Panc1 (cell line): ENCODE measurements around the gene DHRS7. TPM values are rescaled to one million over a fixed set of nuclear protein-coding genes. Genes with fewer than 3 reads are reported as not detected.

Source experiments
- ATAC-seq: fragments of 200-7000 bp; cut with Tn5 transposase; 2 replicates; pipeline ENCODE4 v1.9.1; 2020; ENCODE audit warnings: mild to moderate bottlenecking, moderate library complexity
- Bru-seq: library from RNA; stranded (reverse); fragments of 400-500 nt; gene quantifications from one replicate; lab custom pipeline; 2021; lab: Mats Ljungman, UMichigan
- BruChase-seq, 2 experiments: library from RNA; stranded (reverse); fragments of 400-500 nt; gene quantifications; one replicate each; lab custom pipeline; 2021; lab: Mats Ljungman, UMichigan
- BruUV-seq: library from RNA; stranded (reverse); fragments of 400-500 nt; replicated peaks from 2 replicates; lab custom pipeline; 2021; lab: Mats Ljungman, UMichigan
- CTCF ChIA-PET: fragments of 300-600 bp; sonication (Branson Sonifier 250); formaldehyde crosslinking; loops from one replicate; lab custom pipeline; 2022; ENCODE audit warnings: antibody characterized with exemption; lab: Charles Lee
- POLR2A ChIA-PET: fragments of 300-600 bp; sonication (Branson Sonifier 250); formaldehyde crosslinking; loops from one replicate; lab custom pipeline; 2022; ENCODE audit warnings: antibody characterized with exemption; lab: Charles Lee
- DNase-seq: peaks from one replicate; pipeline ENCODE4 v3.0.0-alpha.2; 2010; ENCODE audit warnings: low read depth, low spot score
- H3K27ac ChIP-seq: 2 replicates; pipeline ENCODE4 v1.5.1; 2011; ENCODE audit warnings: mild to moderate bottlenecking, low read length, inconsistent platforms
- H3K27me3 ChIP-seq: fragments of 200-500 bp; sonication (Bioruptor generic); 2 replicates; pipeline ENCODE4 v1.6.0; 2014; ENCODE audit warnings: low read length, inconsistent platforms; ENCODE audit not compliant: control insufficient read depth, insufficient read depth
- H3K36me3 ChIP-seq: fragments of 200-500 bp; sonication (Bioruptor generic); 2 replicates; pipeline ENCODE4 v1.5.1; 2014; ENCODE audit warnings: inconsistent platforms, mild to moderate bottlenecking, low read length, moderate library complexity; ENCODE audit not compliant: control insufficient read depth, insufficient read depth
- H3K4me1 ChIP-seq: 2 replicates; pipeline ENCODE4 v1.5.1; 2011; ENCODE audit warnings: inconsistent platforms, mild to moderate bottlenecking, low read length, moderate library complexity; ENCODE audit not compliant: control insufficient read depth, insufficient read depth
- H3K4me3 ChIP-seq, 2 experiments: 2 replicates each; pipeline ENCODE4 v1.5.1; 2011 to 2012; ENCODE audit warnings: low read depth in 2 of 2, low read length in 2 of 2, mild to moderate bottlenecking in 2 of 2, inconsistent platforms in 1 of 2, moderate library complexity in 1 of 2
- H3K9me3 ChIP-seq: fragments of 200-500 bp; sonication (Bioruptor generic); 2 replicates; pipeline ENCODE4 v1.5.1; 2014; ENCODE audit warnings: low read depth, mild to moderate bottlenecking, inconsistent platforms, low read length, moderate library complexity; ENCODE audit not compliant: control insufficient read depth, insufficient read depth
- CTCF ChIP-seq: fragments of 450-650 bp; IDR thresholded peaks from 2 replicates; pipeline ENCODE4 v1.5.1; 2017; ENCODE audit warnings: mild to moderate bottlenecking
- POLR2AphosphoS5 ChIP-seq: IDR thresholded peaks from 2 replicates; pipeline ENCODE4 v1.6.1; 2012; ENCODE audit warnings: mild to moderate bottlenecking, low read depth, low read length, moderate library complexity
- SIN3A ChIP-seq: IDR thresholded peaks from 2 replicates; pipeline ENCODE4 v1.6.1; 2012; ENCODE audit warnings: low read depth, mild to moderate bottlenecking, low read length, moderate library complexity, borderline replicate concordance; ENCODE audit not compliant: insufficient read depth
- TCF7L2 ChIP-seq: IDR thresholded peaks from 2 replicates; pipeline ENCODE4 v1.6.1; 2011; ENCODE audit warnings: mild to moderate bottlenecking, low read depth, low read length, inconsistent platforms
- in situ Hi-C: cut with HindIII; loops from 2 replicates; pipeline ENCODE4 v1.10.0; 2016; ENCODE audit warnings: low sequenced_read_pairs, low pct_unique_long_range_greater_than_20kb
- intact Hi-C: fragments of 100-400 bp; cut with micrococcal nuclease; formaldehyde crosslinking; loops from one replicate; pipeline ENCODE4 v1.10.0; 2022; ENCODE audit not compliant: unreplicated experiment
- long read RNA-seq: library from polyadenylated mRNA; unstranded; transcript quantifications from one replicate; pipeline ENCODE4 v2.0.0, GENCODE V29; 2021; ENCODE audit not compliant: unreplicated experiment
- polyA plus RNA-seq: library from polyadenylated mRNA; unstranded; fragments of >200 nt; gene quantifications from one replicate; pipeline ENCODE4 v1.2.1, GENCODE V29; 2012; ENCODE audit warnings: missing spikeins; ENCODE audit not compliant: insufficient read length
- total RNA-seq: library from RNA; stranded (reverse); gene quantifications from one replicate; pipeline ENCODE4 v1.2.1, GENCODE V29; 2021; ENCODE audit not compliant: unreplicated experiment
- TF ChIP-seq, protein P1 (sequence below), 2 experiments: IDR thresholded peaks; 2 replicates each; pipeline ENCODE4 v1.6.1; 2011 to 2012; ENCODE audit warnings: low read depth in 2 of 2, control low read depth in 1 of 2, low read length in 1 of 2, mild to moderate bottlenecking in 1 of 2, moderate library complexity in 1 of 2; ENCODE audit not compliant: insufficient read depth in 1 of 2

DHRS7 gene
- total RNA-seq (34.5 TPM), Bru-seq, nascent RNA (percentile 56 among the genes with signal in this experiment), BruChase-seq, experiment 1, labeled RNA remaining after a 2-hour chase (percentile 50 among the genes with signal in this experiment), BruChase-seq, experiment 2, labeled RNA remaining after a 6-hour chase (percentile 61 among the genes with signal in this experiment)
- polyA plus RNA-seq: 56.6 TPM
- long read RNA-seq, transcript DHRS7-209 (7 exons, 1,322 nt): major isoform, 63 of 83 reads
- long read RNA-seq, partial matches to known transcripts: 15 of 83 reads
- long read RNA-seq, other reads (novel, unspliced or antisense): 5 of 83 reads

DNA sequence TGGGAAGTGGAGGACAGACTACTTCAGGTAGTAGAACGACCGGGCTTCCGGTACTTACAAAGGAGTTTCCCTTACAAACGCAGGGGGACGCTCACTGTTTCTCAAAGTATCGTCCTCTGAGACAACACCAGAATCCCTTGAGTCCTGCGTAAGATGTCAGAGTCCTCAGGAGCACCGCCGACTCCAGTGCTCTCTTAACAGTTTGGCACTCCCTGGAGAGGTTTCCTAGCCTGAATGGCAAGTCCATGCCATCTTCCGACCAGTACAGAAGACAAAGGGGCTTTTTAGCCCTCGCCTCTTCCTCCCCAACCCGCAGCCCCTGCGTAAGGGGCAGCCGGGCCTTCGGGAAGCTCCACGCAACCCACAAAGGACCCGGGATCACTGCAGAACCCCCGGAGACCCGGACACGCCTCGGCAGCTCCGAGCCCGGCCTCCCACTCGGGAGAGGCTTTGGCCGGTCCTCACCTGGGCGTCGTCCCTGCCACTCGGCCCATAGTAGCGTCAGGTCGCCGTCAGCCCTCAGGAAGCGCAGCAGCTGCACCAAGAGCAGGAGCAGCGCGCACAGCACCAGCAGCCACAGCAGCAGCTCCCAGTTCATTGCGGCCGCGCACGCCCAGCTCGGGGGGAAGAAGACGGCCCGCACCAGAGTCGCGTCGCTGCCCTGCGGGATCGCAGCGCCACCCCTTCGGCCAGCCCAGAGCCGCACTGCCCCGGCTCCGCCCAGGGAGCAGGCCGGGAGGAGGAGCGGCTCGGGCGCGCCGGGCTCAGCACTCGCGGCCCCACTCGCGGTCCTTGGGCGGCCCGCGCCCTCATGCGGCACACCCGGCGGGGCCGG, at the start of gene DHRS7:
Gene DHRS7, minus strand, starts transcription at position 687 of the 835 bp plus-strand sequence. Its CDS starts 89 bp downstream, at position 598.
- ChIA-PET POLR2A (interaction anchor here (1.1 kb wide), 1 partner anchor 161 kb away, joined by 3 read pairs; no protein-coding TSS in a partner anchor), CTCF (interaction anchor here (0.6 kb wide), 2 partner anchors 1109 to 1278 kb away, joined by 3 read pairs; no protein-coding TSS in a partner anchor)
- DNase-seq (peak; percentile 42), ATAC-seq (peak; percentile 100)
- no peaks in the 10 kb centered on the region; the same call in 1 of the 2 replicates for H3K36me3 ChIP-seq
- peak within 1 kb of the TSS; percentile 74 to 92 for H3K4me3 ChIP-seq
- H3K27ac ChIP-seq: peak within 1 kb of the TSS; percentile 81
- no peaks in the 10 kb centered on the region; the same call in 1 of the 2 replicates for H3K4me1 ChIP-seq
- no peaks in the 10 kb centered on the region for H3K27me3 ChIP-seq
- no TSS peak for BruUV-seq
- intact Hi-C loops (loop anchor here (5.0 to 10.0 kb wide), 2 partner anchors 70 to 103 kb away; partner anchors contain the start of gene PCNX4), in situ Hi-C loops (no loop called here)
- no peaks in the 10 kb centered on the region for H3K9me3 ChIP-seq
- TF ChIP-seq CTCF: peak; percentile 77
- TF ChIP-seq, protein P1, sequence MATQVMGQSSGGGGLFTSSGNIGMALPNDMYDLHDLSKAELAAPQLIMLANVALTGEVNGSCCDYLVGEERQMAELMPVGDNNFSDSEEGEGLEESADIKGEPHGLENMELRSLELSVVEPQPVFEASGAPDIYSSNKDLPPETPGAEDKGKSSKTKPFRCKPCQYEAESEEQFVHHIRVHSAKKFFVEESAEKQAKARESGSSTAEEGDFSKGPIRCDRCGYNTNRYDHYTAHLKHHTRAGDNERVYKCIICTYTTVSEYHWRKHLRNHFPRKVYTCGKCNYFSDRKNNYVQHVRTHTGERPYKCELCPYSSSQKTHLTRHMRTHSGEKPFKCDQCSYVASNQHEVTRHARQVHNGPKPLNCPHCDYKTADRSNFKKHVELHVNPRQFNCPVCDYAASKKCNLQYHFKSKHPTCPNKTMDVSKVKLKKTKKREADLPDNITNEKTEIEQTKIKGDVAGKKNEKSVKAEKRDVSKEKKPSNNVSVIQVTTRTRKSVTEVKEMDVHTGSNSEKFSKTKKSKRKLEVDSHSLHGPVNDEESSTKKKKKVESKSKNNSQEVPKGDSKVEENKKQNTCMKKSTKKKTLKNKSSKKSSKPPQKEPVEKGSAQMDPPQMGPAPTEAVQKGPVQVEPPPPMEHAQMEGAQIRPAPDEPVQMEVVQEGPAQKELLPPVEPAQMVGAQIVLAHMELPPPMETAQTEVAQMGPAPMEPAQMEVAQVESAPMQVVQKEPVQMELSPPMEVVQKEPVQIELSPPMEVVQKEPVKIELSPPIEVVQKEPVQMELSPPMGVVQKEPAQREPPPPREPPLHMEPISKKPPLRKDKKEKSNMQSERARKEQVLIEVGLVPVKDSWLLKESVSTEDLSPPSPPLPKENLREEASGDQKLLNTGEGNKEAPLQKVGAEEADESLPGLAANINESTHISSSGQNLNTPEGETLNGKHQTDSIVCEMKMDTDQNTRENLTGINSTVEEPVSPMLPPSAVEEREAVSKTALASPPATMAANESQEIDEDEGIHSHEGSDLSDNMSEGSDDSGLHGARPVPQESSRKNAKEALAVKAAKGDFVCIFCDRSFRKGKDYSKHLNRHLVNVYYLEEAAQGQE (IDR thresholded peaks at IDR 0.05; ENCODE audit: insufficient read depth in 1 of 2, low read depth in 2 of 2, low read length in 1 of 2): no peak

DNA sequence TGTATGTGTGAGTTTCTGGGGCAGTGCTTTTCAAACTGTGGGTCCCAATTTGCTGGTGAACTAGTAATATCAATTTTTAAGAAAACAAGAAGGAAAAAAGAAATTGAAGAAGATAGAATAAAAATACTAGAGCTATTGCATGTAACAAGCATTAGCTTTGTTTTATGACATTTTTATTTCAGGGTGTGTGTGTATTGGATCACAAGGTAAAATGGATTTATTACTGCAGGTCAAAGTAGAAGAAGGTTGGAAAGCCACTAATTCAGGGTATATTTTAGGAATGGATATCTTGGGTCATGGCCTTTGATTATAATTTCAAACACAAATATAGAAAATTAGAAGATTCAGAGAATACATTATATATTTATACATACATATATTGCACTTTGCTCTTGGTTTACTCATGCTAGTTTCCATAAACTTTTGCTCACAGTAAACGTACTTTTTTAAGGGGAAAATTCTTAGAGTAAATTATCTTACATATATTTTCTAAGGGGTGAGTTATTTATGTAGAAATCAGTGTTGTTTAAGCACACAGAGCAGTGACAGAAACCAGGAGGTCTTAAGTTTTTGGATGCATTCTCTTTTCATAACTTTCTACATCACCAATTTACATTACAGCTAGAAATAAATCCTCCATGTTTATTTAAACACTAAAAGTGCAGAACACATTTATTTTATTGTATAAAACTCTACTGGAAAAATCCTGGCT, 49.4 kb upstream of the DHRS7 start:
- CTCF ChIA-PET: no interaction called here
- no TSS peak for BruUV-seq
- H3K9me3 ChIP-seq: no peaks in the 10 kb centered on the region
- H3K4me1 ChIP-seq: no peaks in the 10 kb centered on the region
- POLR2A ChIA-PET: no interaction called here
- H3K27me3 ChIP-seq: no peaks in the 10 kb centered on the region
- ATAC-seq: no peak
- in situ Hi-C loops (no loop called here), intact Hi-C loops (no loop called here)
- TF ChIP-seq POLR2AphosphoS5: no peak
- TF ChIP-seq CTCF: no peak
- no peak for TF ChIP-seq TCF7L2
- TF ChIP-seq, protein P1 (IDR thresholded peaks at IDR 0.05; ENCODE audit: insufficient read depth in 1 of 2, low read depth in 2 of 2, low read length in 1 of 2): no peak
- TF ChIP-seq SIN3A: no peak
- no peaks in the 10 kb centered on the region for H3K36me3 ChIP-seq
- H3K27ac ChIP-seq: no peak overlapping the region
- DNase-seq: no peak
- H3K4me3 ChIP-seq: no peak overlapping the region
